ENCODE data around the gene ELAVL4. TPM values are rescaled to one million over a fixed set of nuclear protein-coding genes. Genes with fewer than 3 reads are reported as not detected.

The ELAVL4 gene
- total RNA-seq, 3 donors from 2014 or later (not counting 1 experiment from before 2014, with no cell fraction given) = not detected

DNA sequence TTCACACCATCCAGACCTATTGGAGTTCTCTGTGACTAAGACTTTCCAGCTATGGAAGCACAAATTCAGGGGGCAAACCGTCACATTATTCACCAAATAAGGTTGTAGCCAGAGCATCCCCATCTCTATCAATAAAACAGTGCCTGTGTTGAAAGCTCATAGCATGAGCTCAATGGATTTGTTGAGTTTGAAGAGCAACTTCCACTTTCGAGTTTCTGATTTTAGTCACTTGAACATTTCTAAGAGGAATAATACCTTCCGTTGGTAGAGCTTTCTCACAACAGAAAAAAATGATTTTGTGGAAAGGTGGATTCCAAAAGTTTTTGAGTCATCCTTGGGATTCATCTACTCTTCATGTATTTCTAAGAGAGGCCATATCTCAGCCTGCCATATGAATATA is 13.0 kb upstream of the ELAVL4 start:
- WGBS (ENCODE audit: insufficient coverage) = 87% methylated on average over 2 of the region's 3 CpGs

DNA sequence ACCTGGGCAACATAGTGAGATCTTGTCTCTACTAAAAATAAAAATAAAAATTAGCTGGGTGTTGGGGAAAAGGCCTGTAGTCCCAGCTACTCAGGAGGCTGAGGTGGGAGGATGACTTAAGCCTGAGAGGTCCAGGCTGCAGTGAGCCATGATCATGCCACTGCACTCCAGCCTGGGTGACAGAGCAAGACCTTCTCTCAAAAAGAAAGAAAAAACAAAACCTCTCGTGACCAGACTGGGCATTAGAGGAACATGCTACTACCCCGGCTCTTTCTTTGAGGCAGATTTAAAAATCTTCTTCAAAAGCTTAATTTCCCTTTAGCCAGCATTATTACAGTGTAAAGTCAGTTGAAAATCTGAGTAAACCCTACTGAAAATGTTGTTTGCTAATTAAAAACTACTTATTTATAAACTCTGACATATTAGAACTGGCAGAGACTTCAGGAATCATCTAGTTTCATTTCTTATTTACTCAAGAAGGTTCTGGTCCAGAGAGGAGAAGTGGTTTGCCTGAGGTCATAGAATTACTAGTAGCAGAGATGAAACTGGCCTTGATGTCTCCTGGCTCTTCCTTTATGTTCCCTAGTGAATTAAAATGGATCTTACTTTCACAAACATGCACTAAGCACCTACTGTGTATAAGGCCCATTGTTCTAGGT is 11.6 kb upstream of the ELAVL4 start:
- H3K4me1 ChIP-seq (ENCODE audit: control insufficient read depth, insufficient read depth, low read length) = no peaks in the 10 kb centered on the region
- Mint-ChIP-seq H3K27me3 (ENCODE audit: low read depth in 2 of 2) (peaks cover 0 to 12% of the 10 kb centered on the region in 2 donors), H3K4me1 (no peaks in the 10 kb centered on the region), H3K4me3 (no peak overlapping the region), H3K36me3 (no peaks in the 10 kb centered on the region), H3K27ac (no peak overlapping the region), H3K9me3 (no peaks in the 10 kb centered on the region)
- no peak overlapping the region for H3K4me3 ChIP-seq (ENCODE audit: low read length)
- no peak overlapping the region for H3K27ac ChIP-seq (ENCODE audit: low read length)
- H3K36me3 ChIP-seq (ENCODE audit: control insufficient read depth, insufficient read depth, low read length) = no peaks in the 10 kb centered on the region
- TF ChIP-seq, protein P1, sequence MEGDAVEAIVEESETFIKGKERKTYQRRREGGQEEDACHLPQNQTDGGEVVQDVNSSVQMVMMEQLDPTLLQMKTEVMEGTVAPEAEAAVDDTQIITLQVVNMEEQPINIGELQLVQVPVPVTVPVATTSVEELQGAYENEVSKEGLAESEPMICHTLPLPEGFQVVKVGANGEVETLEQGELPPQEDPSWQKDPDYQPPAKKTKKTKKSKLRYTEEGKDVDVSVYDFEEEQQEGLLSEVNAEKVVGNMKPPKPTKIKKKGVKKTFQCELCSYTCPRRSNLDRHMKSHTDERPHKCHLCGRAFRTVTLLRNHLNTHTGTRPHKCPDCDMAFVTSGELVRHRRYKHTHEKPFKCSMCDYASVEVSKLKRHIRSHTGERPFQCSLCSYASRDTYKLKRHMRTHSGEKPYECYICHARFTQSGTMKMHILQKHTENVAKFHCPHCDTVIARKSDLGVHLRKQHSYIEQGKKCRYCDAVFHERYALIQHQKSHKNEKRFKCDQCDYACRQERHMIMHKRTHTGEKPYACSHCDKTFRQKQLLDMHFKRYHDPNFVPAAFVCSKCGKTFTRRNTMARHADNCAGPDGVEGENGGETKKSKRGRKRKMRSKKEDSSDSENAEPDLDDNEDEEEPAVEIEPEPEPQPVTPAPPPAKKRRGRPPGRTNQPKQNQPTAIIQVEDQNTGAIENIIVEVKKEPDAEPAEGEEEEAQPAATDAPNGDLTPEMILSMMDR (IDR thresholded peaks at IDR 0.05) = no peak
- no peak for DNase-seq
- no peaks in the 10 kb centered on the region for H3K27me3 ChIP-seq (ENCODE audit: control insufficient read depth, insufficient read depth, low read length)
- ATAC-seq = no peak
- 83% methylated on average over 2 of the region's 2 CpGs for WGBS (ENCODE audit: insufficient coverage)
- H3K9me3 ChIP-seq (ENCODE audit: control insufficient read depth, insufficient read depth, low read length) = no peaks in the 10 kb centered on the region
- intact Hi-C loops (cut with micrococcal nuclease) = no loop called here

More for the DNA sequence above, 13.0 kb upstream of the ELAVL4 start:
- Histone ChIP-seq H3K4me3 (ENCODE audit: low read length) (no peak overlapping the region), H3K27me3 (ENCODE audit: control insufficient read depth, insufficient read depth, low read length) (no peaks in the 10 kb centered on the region), H3K27ac (ENCODE audit: low read length) (no peak overlapping the region), H3K36me3 (ENCODE audit: control insufficient read depth, insufficient read depth, low read length) (no peaks in the 10 kb centered on the region), H3K4me1 (ENCODE audit: control insufficient read depth, insufficient read depth, low read length) (no peaks in the 10 kb centered on the region), H3K9me3 (ENCODE audit: control insufficient read depth, insufficient read depth, low read length) (no peaks in the 10 kb centered on the region)
- ATAC-seq = no peak
- intact Hi-C loops (cut with micrococcal nuclease) = no loop called here
- Mint-ChIP-seq H3K4me3 (no peak overlapping the region), H3K9me3 (no peaks in the 10 kb centered on the region), H3K4me1 (no peaks in the 10 kb centered on the region), H3K36me3 (no peaks in the 10 kb centered on the region), H3K27me3 (ENCODE audit: low read depth in 2 of 2) (peaks cover 0 to 10% of the 10 kb centered on the region in 2 donors), H3K27ac (no peak overlapping the region)
- no peak for DNase-seq
- TF ChIP-seq, protein P1 (IDR thresholded peaks at IDR 0.05) = no peak

DNA sequence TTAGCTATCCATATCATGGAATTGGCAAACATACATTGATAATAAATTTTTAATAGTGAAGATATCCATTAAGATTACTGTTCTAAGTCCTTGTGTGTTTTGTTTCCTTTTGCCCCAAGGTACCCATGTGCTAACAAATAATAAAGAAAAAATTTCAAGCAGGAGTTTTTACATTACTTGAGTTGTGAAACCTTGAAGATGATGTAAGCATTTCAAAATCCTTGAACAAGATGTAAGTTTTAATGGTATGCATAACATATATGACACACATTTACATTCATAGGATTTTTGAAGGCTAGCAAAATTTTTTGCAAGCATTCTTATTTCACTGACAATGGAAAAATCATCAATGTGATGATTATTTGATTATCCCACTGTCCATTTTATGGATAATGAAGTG is 10.9 kb upstream of the ELAVL4 start:
- peaks cover 0 to 12% of the 10 kb centered on the region in 2 donors for H3K27me3 Mint-ChIP-seq (ENCODE audit: low read depth in 2 of 2)
- DNase-seq (no peak), ATAC-seq (no peak)
- no peaks in the 10 kb centered on the region for H3K9me3 ChIP-seq (ENCODE audit: control insufficient read depth, insufficient read depth, low read length)
- no peak overlapping the region for H3K27ac Mint-ChIP-seq
- no peaks in the 10 kb centered on the region for H3K36me3 Mint-ChIP-seq
- H3K4me3 Mint-ChIP-seq = no peak overlapping the region
- H3K4me3 ChIP-seq (ENCODE audit: low read length) = no peak overlapping the region
- H3K27ac ChIP-seq (ENCODE audit: low read length) = no peak overlapping the region
- TF ChIP-seq, protein P1 (IDR thresholded peaks at IDR 0.05) = no peak
- H3K9me3 Mint-ChIP-seq = no peaks in the 10 kb centered on the region
- H3K36me3 ChIP-seq (ENCODE audit: control insufficient read depth, insufficient read depth, low read length) = no peaks in the 10 kb centered on the region
- H3K27me3 ChIP-seq (ENCODE audit: control insufficient read depth, insufficient read depth, low read length) = no peaks in the 10 kb centered on the region
- intact Hi-C loops (cut with micrococcal nuclease) = no loop called here
- H3K4me1 ChIP-seq (ENCODE audit: control insufficient read depth, insufficient read depth, low read length) = no peaks in the 10 kb centered on the region
- H3K4me1 Mint-ChIP-seq = no peaks in the 10 kb centered on the region

DNA sequence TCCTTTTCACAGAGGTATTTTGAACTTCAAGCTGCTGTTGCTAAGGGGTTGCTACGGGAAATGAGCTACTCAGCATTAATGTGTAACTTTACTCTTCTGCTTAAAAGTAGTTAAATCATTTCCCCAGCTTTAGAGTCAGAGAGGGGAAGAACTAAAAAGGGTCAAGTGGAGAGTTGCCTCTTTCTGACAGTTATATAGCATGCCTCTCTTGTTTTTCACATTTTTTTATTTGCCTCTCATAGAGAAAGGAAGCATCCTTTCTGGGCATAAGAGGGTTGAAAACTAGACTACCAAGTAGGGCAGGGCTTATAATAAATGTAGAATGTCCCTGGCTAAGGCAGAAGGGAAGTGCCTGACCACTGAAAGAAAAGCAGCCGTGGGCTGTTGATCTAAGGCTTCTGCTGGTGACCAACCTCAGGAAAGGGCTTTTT is 10.1 kb upstream of the ELAVL4 start:
- TF ChIP-seq, protein P1 (IDR thresholded peaks at IDR 0.05) = no peak
- Mint-ChIP-seq H3K9me3 (no peaks in the 10 kb centered on the region), H3K4me3 (no peak overlapping the region), H3K27ac (no peak overlapping the region), H3K4me1 (no peaks in the 10 kb centered on the region), H3K27me3 (ENCODE audit: low read depth in 2 of 2) (peaks cover 0 to 20% of the 10 kb centered on the region in 2 donors), H3K36me3 (no peaks in the 10 kb centered on the region)
- Histone ChIP-seq H3K9me3 (ENCODE audit: control insufficient read depth, insufficient read depth, low read length) (no peaks in the 10 kb centered on the region), H3K27me3 (ENCODE audit: control insufficient read depth, insufficient read depth, low read length) (no peaks in the 10 kb centered on the region), H3K4me3 (ENCODE audit: low read length) (no peak overlapping the region), H3K27ac (ENCODE audit: low read length) (no peak overlapping the region), H3K36me3 (ENCODE audit: control insufficient read depth, insufficient read depth, low read length) (no peaks in the 10 kb centered on the region), H3K4me1 (ENCODE audit: control insufficient read depth, insufficient read depth, low read length) (no peaks in the 10 kb centered on the region)
- no peak for DNase-seq
- whole genome bisulfite sequencing (ENCODE audit: insufficient coverage) = 42% methylated on average over 2 of the region's 2 CpGs
- ATAC-seq = no peak
- intact Hi-C loops (cut with micrococcal nuclease) = no loop called here
